GM13977 (cell line): ENCODE results near the gene MAPKBP1.

Source experiments
- DNase-seq: peaks from one replicate; pipeline ENCODE4 v3.0.0; 2012; ENCODE audit warnings: low spot score
- in situ Hi-C: fragments of 300-500 bp; cut with MboI; formaldehyde crosslinking; loops from one replicate; pipeline ENCODE4 v1.12.0; 2022; ENCODE audit warnings: low sequenced_read_pairs, low pct_unique_long_range_greater_than_20kb, mixed read lengths, inconsistent platforms; ENCODE audit not compliant: unreplicated experiment
- TF ChIP-seq, protein P1 (sequence below): IDR thresholded peaks from 2 replicates; pipeline ENCODE4 v1.5.1; 2012; ENCODE audit warnings: mild to moderate bottlenecking, control low read depth; ENCODE audit not compliant: insufficient read depth; ENCODE audit errors: extremely low read depth, missing control alignments

MAPKBP1 gene

DNA sequence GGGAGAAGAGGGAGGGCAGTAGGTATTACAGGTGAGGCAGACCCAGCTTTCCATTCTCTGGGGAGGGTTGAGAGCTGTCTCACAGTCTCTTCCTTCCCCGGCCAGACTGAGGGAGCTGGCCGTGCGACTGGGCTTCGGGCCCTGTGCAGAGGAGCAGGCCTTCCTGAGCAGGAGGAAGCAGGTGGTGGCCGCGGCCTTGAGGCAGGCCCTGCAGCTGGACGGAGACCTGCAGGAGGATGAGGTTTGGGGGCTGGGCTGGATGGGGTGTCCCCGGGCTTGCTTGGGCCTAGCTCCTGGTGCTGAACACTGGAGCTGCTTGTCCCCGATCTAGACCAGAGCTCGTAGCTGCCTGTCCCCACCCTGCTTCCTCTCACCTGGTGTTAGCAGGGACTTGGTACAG, 69.3 kb downstream of the MAPKBP1 start:
- DNase-seq: no peak
- TF ChIP-seq, protein P1, sequence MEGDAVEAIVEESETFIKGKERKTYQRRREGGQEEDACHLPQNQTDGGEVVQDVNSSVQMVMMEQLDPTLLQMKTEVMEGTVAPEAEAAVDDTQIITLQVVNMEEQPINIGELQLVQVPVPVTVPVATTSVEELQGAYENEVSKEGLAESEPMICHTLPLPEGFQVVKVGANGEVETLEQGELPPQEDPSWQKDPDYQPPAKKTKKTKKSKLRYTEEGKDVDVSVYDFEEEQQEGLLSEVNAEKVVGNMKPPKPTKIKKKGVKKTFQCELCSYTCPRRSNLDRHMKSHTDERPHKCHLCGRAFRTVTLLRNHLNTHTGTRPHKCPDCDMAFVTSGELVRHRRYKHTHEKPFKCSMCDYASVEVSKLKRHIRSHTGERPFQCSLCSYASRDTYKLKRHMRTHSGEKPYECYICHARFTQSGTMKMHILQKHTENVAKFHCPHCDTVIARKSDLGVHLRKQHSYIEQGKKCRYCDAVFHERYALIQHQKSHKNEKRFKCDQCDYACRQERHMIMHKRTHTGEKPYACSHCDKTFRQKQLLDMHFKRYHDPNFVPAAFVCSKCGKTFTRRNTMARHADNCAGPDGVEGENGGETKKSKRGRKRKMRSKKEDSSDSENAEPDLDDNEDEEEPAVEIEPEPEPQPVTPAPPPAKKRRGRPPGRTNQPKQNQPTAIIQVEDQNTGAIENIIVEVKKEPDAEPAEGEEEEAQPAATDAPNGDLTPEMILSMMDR: no peak
- in situ Hi-C loops: no loop called here

DNA sequence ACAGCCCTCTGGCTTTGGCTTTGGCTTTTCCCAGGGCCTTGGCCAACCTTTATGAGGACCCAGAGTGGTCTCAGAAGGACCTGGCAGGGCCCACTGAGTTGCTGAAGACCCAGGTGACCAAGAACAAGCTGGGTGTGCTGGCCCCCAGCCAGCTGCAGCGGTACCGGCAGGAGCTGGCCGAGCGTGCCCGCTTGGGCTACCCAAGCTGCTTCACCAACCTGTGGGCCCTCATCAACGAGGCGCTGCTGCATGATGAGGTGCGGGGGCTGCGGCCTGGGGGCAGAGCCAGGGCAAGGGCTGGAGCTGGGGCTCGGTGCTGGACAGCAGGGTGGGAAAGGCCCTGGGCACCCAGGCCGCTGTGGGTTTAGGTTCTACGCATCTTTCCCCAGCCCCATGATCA, 70.5 kb downstream of the MAPKBP1 start:
- in situ Hi-C loops: no loop called here
- TF ChIP-seq, protein P1: no peak
- no peak for DNase-seq

DNA sequence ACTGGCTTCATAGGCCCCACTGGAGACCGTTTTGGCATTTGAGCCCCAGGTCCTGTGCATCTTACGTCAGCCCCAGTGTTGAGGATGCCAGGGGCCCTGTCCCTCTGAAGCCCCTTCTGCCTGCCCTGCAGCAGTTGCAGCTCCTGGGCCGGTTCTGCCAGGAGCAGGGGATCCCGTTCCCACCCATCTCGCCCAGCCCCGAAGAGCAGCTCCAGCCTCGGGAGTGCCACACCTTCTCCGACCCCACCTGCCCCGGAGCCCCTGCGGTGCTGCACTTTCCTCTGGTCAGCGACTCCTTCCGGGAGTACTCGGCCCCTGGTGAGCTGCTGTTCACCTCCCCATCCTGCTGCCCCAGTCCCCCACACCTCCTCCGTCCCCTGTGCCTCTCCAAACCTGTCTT, 72.9 kb downstream of the MAPKBP1 start:
- no peak for DNase-seq
- in situ Hi-C loops: no loop called here
- TF ChIP-seq, protein P1: no peak

DNA sequence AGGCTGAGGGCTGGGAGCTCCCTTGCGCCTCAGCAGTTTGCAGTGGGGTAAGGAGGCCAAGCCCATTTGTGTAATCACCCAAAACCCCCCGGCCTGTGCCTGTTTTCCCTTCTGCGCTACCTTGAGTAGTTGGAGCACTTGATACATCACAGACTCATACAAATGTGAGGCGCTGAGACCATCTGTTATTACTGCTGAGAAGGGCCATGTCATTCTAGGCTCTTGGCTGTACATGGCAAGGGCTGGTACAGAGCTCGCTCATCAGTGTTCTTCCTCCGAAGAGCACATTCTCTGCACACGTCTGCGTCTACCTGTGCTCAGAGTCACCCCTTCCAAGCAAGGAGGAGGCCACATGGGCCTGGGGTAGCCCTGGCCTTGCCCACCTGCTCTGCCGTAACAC, 73.7 kb downstream of the MAPKBP1 start:
- DNase-seq: no peak
- TF ChIP-seq, protein P1: no peak
- in situ Hi-C loops: no loop called here

DNA sequence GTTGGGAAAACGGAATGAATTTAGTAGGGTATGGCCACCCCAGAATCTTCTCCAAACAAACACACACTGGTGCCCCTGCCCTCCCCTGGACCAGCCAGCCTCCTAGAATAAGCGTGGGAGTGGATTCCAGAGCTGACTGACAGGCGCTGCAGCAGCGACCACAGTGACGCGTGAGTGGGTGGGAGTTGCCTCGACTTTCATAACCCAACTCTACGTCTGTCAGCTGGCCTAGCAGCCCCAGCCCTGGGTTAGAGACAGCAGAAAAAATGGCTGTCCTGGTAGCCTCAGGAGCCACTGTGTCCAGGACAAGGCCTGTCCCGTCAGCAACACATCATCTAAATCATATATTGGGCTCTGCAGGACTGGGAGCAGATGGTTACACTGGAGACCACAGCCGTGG, 74.3 kb downstream of the MAPKBP1 start:
- DNase-seq: no peak
- TF ChIP-seq, protein P1: no peak
- in situ Hi-C loops: no loop called here

DNA sequence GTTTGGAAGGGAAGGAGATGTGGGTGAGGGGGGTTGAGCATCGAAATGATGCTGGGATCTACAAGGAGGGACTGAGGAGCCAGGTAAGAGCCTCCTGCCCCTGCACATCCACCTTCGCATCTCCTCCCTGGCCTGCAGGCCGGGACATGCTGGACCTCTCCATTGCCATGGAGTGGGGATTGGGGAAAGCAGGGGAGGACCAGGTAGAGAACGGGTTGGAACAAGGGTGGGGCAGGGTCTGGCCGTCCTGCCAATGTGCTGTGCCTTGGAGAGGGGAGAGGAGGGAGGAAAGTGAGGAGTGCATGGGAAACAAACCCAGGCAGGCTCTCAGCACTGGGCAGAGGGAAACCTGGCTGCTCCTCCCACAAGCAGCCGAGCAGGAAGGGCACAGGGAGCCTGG, 74.9 kb downstream of the MAPKBP1 start:
- in situ Hi-C loops: no loop called here
- DNase-seq: no peak
- TF ChIP-seq, protein P1: no peak

DNA sequence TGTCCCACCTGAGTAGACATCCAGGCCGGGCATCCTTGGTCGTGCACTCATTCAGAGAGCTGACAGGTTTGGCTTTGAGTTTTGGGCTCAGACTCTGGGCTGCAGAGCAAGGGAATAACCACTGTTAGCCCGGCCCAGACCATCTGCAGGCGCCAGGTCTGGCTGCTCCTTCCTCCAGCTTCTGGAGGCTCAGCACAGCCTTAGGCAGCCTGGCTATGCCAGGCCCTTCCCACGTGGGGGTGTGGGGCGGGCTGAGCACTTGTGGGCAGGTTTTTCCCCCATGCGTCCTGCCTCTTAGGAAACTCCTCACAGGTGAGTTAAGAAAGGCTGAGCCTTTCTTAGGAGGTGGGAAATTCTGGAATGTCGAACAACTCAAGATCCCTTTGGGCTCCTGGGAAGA, 75.6 kb downstream of the MAPKBP1 start:
- TF ChIP-seq, protein P1: no peak
- in situ Hi-C loops: no loop called here
- DNase-seq: no peak
